Stimulated activated CD4-positive, alpha-beta T cell treated with anti-CD3 and anti-CD28 coated beads, Interleukin-4, amount 100 ng/mL, for 24 hours (primary cell): ENCODE measurements around the gene OPA1.

Experiments used
- DNase-seq: peaks from one replicate; pipeline ENCODE4 v3.0.0-alpha.2; 2020

Gene OPA1

DNA sequence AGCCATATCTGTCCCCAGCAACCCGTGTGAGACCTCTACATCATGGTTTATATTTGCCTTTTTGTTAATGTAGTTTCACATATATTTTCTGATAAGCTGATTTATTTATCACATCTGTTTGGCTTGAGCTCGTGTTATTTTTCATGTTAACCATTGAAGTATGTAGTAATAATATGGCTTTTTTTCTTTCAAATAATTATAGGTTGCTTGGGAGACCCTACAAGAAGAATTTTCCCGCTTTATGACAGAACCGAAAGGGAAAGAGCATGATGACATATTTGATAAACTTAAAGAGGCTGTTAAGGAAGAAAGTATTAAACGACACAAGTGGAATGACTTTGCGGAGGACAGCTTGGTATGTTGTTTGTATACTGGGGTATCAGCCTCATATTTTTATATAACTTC, 63.9 kb downstream of the OPA1 start:
- no peak for DNase-seq

DNA sequence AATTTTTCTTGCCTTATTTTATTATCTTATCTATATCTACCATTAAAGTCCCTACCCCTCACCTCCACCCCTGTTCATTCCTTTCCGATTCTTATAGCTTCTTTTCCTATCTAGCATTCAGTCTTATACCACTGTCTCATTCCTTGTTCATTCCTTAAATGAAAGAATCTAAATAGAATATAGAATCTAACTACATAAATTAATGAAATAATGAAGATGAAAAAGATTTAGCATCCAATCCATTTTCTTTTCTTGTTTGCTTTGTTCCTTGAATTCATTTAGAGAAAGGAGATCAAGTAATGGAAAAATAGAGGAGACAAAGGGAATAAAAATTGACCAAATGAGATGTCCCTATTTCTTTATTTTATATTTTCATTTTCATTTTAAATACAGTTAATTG, 67.2 kb downstream of the OPA1 start:
- no peak for DNase-seq

- DNase-seq = no peak
These were observed 67.8 kb downstream of the OPA1 start for GRCh38 chr3:193660698-193661411.

- no peak for DNase-seq
These were observed 69.8 kb downstream of the OPA1 start for GRCh38 chr3:193662757-193663322.

GRCh38 chr3:193665370-193665989, 72.5 kb downstream of the OPA1 start:
- DNase-seq = no peak

DNA sequence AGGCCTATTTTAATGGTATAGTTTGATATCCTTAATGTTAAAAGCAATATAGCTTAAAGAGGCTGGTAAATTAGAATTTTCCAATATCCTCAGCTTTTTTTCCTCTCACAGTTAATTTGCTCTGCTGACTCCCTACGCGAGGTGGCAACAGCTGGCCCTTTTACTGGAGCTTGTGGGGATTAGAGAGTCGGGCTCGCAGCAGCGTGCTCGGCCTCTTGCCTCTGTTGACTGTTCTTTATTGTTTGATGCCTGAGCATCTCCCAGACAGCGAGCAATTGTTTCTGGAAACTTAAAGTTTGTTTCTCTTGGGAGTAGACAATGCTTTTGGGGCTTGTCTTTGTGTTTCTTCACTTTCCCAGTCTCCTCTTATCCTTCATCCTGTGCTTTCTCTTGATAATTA, 80.8 kb downstream of the OPA1 start:
- DNase-seq = no peak

DNA sequence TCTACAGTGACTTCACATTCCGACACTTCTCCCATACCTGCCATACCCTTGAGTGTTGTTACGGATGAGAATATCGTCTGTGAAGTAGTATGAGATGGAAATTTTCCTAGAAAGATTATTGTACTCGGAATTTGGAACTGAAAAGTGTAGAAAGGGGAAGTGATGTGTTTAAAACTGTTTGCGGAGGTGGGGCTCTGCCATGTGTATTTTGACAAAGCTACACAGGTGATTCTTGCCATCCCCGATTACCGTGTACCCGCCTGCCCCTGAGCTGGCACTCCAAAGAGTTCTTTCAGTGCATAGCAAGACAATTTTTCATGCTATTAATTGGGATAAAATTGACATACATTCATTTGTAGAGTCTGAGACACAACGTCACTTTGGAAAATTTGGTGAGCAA, 81.7 kb downstream of the OPA1 start:
- no peak for DNase-seq

DNA sequence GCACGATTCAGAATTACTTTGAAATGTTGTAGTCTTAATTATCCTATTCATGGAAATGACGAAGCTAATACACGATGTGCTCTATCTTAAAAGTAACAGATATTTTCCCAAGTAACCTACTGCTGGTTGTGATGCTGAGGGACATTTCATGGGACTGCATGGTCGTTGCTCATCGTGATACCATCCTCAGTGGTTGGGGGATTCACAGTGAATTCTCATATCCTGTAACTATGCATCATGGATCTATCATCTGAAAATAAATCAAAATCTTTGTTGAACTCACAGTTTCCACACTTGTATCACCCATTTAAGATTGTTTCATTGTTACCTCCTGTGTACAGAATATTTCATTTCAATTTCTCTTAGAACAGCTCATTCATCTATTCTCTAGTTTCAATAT, 84.7 kb downstream of the OPA1 start:
- DNase-seq = no peak

GRCh38 chr3:193680220-193680619, 87.2 kb downstream of the OPA1 start:
- no peak for DNase-seq

DNA sequence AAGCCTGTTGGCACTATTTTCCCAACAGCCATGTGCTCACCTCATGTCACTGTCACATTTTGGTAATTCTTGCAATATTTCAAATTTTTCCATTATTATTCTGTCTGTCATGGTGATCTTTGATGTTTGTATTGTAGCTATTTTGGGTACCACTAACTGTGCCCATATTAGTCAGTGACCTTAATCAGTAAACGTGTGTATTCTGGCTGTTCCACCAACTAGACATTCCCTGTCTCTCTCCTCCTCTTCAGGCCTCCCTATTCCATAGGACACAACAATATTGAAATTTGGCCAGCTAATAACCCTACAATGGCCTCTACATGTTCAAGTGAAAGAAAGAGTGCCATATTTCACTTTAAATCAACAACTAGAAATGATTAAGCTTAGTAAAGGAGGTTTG, 88.6 kb downstream of the OPA1 start:
- no peak for DNase-seq

GRCh38 chr3:193686665-193687483, 93.9 kb downstream of the OPA1 start:
- DNase-seq = no peak

GRCh38 chr3:193688834-193689714, 96.1 kb downstream of the OPA1 start:
- DNase-seq = no peak

GRCh38 chr3:193693774-193694173, 100.8 kb downstream of the OPA1 start:
- DNase-seq = no peak

- DNase-seq = no peak
These were observed 109.1 kb downstream of the OPA1 start for GRCh38 chr3:193701953-193702635.

GRCh38 chr3:193702967-193703366, 110.0 kb downstream of the OPA1 start:
- DNase-seq = no peak

GRCh38 chr3:193704431-193704830, 111.4 kb downstream of the OPA1 start:
- no peak for DNase-seq

DNA sequence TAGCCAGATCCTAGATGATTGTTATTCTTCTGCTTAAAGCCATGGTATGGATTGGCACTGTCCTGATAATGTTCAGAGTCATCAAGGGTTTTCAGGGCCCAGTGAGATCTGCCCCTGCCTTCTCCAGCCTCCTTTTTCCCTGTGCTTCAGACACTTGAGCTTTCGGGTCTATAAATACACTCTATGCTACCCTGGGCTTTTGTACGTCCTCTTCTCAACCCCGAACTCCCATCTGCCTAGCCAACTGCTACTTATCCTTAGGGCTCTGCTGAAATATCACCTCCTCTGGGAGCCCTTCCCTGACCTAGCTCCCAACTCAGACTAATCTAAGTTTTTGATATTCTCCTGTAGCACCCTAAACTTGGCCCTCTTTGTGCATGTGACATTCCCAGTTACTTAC, 115.3 kb downstream of the OPA1 start:
- DNase-seq = no peak

DNA sequence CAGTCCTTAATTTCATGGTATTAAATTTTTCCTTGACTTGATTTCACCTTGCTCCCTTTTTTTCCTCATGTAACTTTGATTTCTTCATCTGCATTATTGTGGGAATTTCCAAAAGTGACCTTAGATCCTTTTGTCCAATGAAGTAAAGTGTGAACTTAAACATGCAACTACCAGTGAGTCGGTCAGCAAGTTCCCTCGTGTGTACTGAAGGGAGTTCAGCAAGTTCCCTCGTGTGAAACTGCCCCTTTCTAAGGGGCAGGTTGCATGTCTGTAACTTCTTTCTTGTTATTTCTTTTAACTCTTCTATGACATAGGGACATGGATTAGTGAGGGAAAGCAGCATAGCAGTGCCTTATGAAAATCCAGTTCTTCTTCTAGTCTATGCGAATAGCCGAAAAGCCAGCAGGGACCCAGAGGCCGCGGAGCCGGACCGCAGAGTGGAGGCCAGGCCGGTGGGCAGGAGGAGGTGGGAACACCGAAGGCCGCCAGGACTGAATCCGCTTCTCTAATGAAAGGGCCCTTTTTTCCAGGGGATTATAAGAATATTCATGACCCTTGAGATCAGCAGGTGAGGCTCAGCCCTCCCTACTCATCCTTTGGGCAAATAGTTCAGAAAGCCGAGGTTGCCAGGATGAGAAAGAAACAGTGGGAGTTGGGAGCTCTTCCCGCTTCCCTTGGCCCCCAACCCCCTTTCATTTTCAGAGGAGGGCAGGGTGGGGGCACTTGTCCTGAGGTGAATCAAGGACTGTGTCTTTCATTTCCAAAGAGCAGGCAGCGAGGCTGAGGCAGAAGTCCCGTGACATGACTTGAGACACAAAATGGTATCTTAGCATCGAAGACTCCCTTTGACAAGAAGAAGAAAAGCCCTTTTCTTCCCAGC, 117.5 kb downstream of the OPA1 start:
- DNase-seq = no peak

GRCh38 chr3:193711166-193711485, 118.1 kb downstream of the OPA1 start:
- no peak for DNase-seq

- DNase-seq = no peak
These were observed 118.5 kb downstream of the OPA1 start for GRCh38 chr3:193711523-193711963.

DNA sequence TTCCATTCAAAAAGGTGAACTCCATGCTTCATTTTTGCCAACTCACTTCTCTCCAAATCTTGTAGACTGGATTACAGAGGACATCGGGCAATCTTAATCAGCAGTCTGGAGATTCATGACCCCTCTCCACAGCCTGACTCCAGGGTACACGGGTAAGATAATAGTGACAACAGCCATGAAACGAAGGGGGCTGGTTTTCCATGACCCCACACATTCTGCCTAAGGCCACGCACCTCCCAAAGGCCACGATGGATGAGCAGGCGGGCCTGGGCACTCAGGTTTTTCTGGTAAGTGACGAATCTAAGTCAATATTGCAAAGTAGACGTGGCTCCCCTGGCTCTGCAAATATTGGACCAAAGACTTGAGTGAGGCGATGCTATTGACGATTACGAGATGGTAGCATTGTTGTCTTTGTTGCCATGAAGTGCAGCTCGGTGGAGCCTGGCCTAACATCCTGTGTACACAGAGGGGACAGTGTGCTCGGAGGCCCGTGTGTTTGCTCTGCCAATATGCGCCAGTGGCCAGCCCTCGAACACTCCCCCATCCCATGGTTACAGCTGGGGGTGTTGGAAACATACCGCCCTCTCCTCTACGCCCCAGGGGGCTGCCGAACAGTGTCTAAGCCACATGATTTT, 119.1 kb downstream of the OPA1 start:
- no peak for DNase-seq
